Astrocyte of the spinal cord (primary cell): ENCODE measurements around the gene NTN5.

Experiments used
- DNase-seq: peaks from one replicate; pipeline ENCODE4 v3.0.0; 2011; ENCODE audit warnings: low read depth, low spot score
- H3K4me3 ChIP-seq: 2 replicates; pipeline ENCODE4 v1.5.1; 2011; ENCODE audit warnings: low read depth, mild to moderate bottlenecking, low read length, moderate library complexity
- CTCF ChIP-seq: IDR thresholded peaks from 2 replicates; pipeline ENCODE4 v1.5.1; 2012; ENCODE audit warnings: low read depth, mild to moderate bottlenecking, low read length, inconsistent platforms
- in situ Hi-C: cut with HindIII; loops from 2 replicates; pipeline ENCODE4 v1.10.0; 2017; ENCODE audit warnings: low sequenced_read_pairs

NTN5 gene

GRCh38 chr19:48625891-48626327 is 46.9 kb downstream of the NTN5 start:
- DNase-seq: no peak

GRCh38 chr19:48624791-48625723 is 47.8 kb downstream of the NTN5 start:
- DNase-seq: no peak
- in situ Hi-C loops: no loop called here
- TF ChIP-seq CTCF: no peak
- H3K4me3 ChIP-seq: peak overlapping the region; percentile 60

More at GRCh38 chr19:48625891-48626327, 46.9 kb downstream of the NTN5 start:
- TF ChIP-seq CTCF: no peak
- H3K4me3 ChIP-seq: no peak overlapping the region
- in situ Hi-C loops: no loop called here

GRCh38 chr19:48624067-48624594 is 48.7 kb downstream of the NTN5 start:
- H3K4me3 ChIP-seq: peak overlapping the region; percentile 60
- no peak for TF ChIP-seq CTCF
- peak; percentile 98 for DNase-seq
- in situ Hi-C loops: no loop called here

GRCh38 chr19:48623556-48624066 is 49.2 kb downstream of the NTN5 start:
- no peak for DNase-seq
- in situ Hi-C loops: no loop called here
- peak overlapping the region; percentile 44 for H3K4me3 ChIP-seq
- no peak for TF ChIP-seq CTCF

- in situ Hi-C loops: no loop called here
- no peak for DNase-seq
- peak overlapping the region; percentile 95 for H3K4me3 ChIP-seq
- TF ChIP-seq CTCF: no peak
These were observed 52.9 kb downstream of the NTN5 start for GRCh38 chr19:48619692-48620585.
